Suprapubic skin (tissue), 4 donors: ENCODE results near the gene CD36. TPM values are rescaled to one million over a fixed set of nuclear protein-coding genes. Genes with fewer than 3 reads are reported as not detected.

Experiments used
- DNase-seq, 2 donors: peaks; one replicate each; pipeline ENCODE4 v3.0.0-alpha.2; 2019; ENCODE audit warnings: low spot score in 2 of 2
- H3K27ac ChIP-seq: fragments of 200-600 bp; sonication (generic); one replicate; pipeline ENCODE4 v1.5.1; 2019
- H3K27me3 ChIP-seq: fragments of 200-600 bp; sonication (generic); one replicate; pipeline ENCODE4 v1.5.1; 2019
- H3K36me3 ChIP-seq: fragments of 200-600 bp; sonication (generic); one replicate; pipeline ENCODE4 v1.5.1; 2019
- H3K4me1 ChIP-seq: fragments of 200-600 bp; sonication (generic); one replicate; pipeline ENCODE4 v1.5.1; 2019
- H3K4me3 ChIP-seq: fragments of 200-600 bp; sonication (generic); one replicate; pipeline ENCODE4 v1.5.1; 2019; ENCODE audit warnings: mild to moderate bottlenecking
- H3K9me3 ChIP-seq: fragments of 200-600 bp; sonication (generic); one replicate; pipeline ENCODE4 v1.5.1; 2019
- CTCF ChIP-seq, 2 donors: fragments of 200-600 bp in 1 of 2; fragments of 450-650 bp in 1 of 2; sonication (generic) in 1 of 2; IDR thresholded peaks; one replicate each; pipeline ENCODE4 v1.5.1; 2016 to 2019; ENCODE audit warnings: antibody characterized with exemption in 2 of 2, mild to moderate bottlenecking in 1 of 2, moderate library complexity in 1 of 2
- EP300 ChIP-seq: sonication (generic); formaldehyde crosslinking; IDR thresholded peaks from one replicate; pipeline ENCODE4 v1.6.1; 2017; ENCODE audit warnings: antibody characterized with exemption
- POLR2A ChIP-seq, 2 donors: fragments of 450-650 bp; IDR thresholded peaks; one replicate each; pipeline ENCODE4 v1.6.1; 2017; ENCODE audit warnings: antibody characterized with exemption in 2 of 2, mild to moderate bottlenecking in 2 of 2, moderate library complexity in 2 of 2
- POLR2AphosphoS5 ChIP-seq, 3 donors: sonication (generic); formaldehyde crosslinking; IDR thresholded peaks; one replicate each; pipeline ENCODE4 v1.6.1; 2017; ENCODE audit warnings: antibody characterized with exemption in 3 of 3
- WGBS: methylation state at CpG from one replicate; pipeline ENCODE4 v1.1.5; 2018; 5-methylcytosine and 5-hydroxymethylcytosine counted together
- total RNA-seq, 4 donors: library from RNA; depleted of rRNA; stranded (reverse); fragments of >200 nt; gene quantifications; one replicate each; pipeline ENCODE4 v1.1.0, GENCODE V29; 2016

Gene CD36
- total RNA-seq, 4 donors from 2014 or later, result 47.9 to 154 (median 76.6) TPM

GRCh38 chr7:80643336-80643915, 5.0 kb downstream of the CD36 start:
- Histone ChIP-seq H3K27me3 (no peaks in the 10 kb centered on the region), H3K36me3 (no peaks in the 10 kb centered on the region), H3K27ac (no peak overlapping the region), H3K9me3 (no peaks in the 10 kb centered on the region), H3K4me1 (peaks cover 38% of the 10 kb centered on the region), H3K4me3 (no peak overlapping the region)
- TF ChIP-seq POLR2AphosphoS5 (IDR thresholded peaks at IDR 0.05) (no peak), POLR2A (IDR thresholded peaks at IDR 0.05) (no peak), CTCF (IDR thresholded peaks at IDR 0.05) (no peak), EP300 (no peak)
- WGBS, result 67% methylated on average over 5 of the region's 5 CpGs
- DNase-seq, result no peak

DNA sequence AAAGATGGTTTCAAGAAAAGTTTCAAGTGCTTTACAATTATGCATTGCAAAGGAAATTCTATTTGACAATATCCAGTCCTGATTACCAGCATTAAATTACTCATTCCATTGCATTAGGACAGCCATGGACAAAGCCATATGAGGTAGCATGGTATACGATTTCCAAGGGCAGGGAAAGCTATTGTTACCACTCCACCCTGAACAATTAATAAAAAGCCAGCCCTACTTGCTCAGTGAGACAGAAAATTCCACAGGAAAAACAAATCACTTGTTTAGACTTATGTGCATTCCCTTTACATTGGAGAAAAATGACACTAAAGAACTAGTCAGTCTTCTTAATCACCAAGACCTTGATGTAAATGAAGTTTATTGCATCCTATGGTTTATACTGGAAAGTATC, 5.6 kb downstream of the CD36 start:
- H3K27me3 ChIP-seq, result no peaks in the 10 kb centered on the region
- H3K9me3 ChIP-seq, result no peaks in the 10 kb centered on the region
- peaks cover 38% of the 10 kb centered on the region for H3K4me1 ChIP-seq
- no peak overlapping the region for H3K27ac ChIP-seq
- 62% methylated on average over 1 of the region's 1 CpG for WGBS
- H3K36me3 ChIP-seq, result no peaks in the 10 kb centered on the region
- TF ChIP-seq EP300, result no peak
- no peak for TF ChIP-seq CTCF (IDR thresholded peaks at IDR 0.05)
- TF ChIP-seq POLR2A (IDR thresholded peaks at IDR 0.05), result no peak
- H3K4me3 ChIP-seq, result no peak overlapping the region
- no peak for DNase-seq

DNA sequence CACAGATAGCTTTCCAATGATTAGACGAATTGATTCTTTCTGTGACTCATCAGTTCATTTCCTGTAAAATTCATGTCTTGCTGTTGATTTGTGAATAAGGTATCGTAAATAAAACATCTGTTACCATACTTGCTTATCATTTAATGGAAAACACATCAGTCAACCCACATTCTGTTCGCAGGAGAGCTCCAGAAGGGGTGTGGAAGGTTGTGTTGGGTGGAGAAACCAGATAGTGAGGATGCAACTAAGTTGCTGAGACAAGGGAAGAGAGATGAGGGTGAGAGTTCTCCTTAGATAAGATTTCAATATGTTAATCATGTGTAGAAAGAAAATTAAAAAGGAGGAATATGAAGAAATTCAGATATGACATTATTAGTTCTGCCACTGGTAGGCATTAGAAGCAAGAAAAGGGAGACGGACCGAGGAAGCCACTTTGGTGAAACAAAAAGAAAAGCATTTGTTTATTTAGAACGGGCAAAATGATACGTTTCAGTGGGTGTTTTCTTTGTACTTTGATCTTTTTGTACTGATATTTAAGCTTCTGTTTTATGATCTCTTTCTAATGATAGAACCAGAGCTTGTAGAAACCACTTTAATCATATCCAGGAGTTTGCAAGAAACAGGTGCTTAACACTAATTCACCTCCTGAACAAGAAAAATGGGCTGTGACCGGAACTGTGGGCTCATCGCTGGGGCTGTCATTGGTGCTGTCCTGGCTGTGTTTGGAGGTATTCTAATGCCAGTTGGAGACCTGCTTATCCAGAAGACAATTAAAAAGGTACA, 7.8 kb downstream of the CD36 start:
- no peaks in the 10 kb centered on the region for H3K27me3 ChIP-seq
- no peak for TF ChIP-seq CTCF (IDR thresholded peaks at IDR 0.05)
- no peak for TF ChIP-seq POLR2AphosphoS5 (IDR thresholded peaks at IDR 0.05)
- TF ChIP-seq POLR2A (IDR thresholded peaks at IDR 0.05), result no peak
- TF ChIP-seq EP300, result no peak
- 77% methylated on average over 9 of the region's 9 CpGs for WGBS
- no peak overlapping the region for H3K4me3 ChIP-seq
- no peaks in the 10 kb centered on the region for H3K9me3 ChIP-seq
- H3K36me3 ChIP-seq, result no peaks in the 10 kb centered on the region
- H3K27ac ChIP-seq, result no peak overlapping the region
- peaks cover 36% of the 10 kb centered on the region for H3K4me1 ChIP-seq
- DNase-seq, result no peak

GRCh38 chr7:80647436-80647835, 9.0 kb downstream of the CD36 start:
- H3K27ac ChIP-seq, result no peak overlapping the region
- no peaks in the 10 kb centered on the region for H3K36me3 ChIP-seq
- WGBS, result 37% methylated on average over 3 of the region's 3 CpGs
- H3K4me3 ChIP-seq, result no peak overlapping the region
- no peak for DNase-seq
- H3K4me1 ChIP-seq, result peaks cover 28% of the 10 kb centered on the region
- no peaks in the 10 kb centered on the region for H3K9me3 ChIP-seq
- H3K27me3 ChIP-seq, result no peaks in the 10 kb centered on the region
- TF ChIP-seq POLR2A (IDR thresholded peaks at IDR 0.05) (no peak), EP300 (no peak), POLR2AphosphoS5 (IDR thresholded peaks at IDR 0.05) (no peak), CTCF (IDR thresholded peaks at IDR 0.05) (no peak)

DNA sequence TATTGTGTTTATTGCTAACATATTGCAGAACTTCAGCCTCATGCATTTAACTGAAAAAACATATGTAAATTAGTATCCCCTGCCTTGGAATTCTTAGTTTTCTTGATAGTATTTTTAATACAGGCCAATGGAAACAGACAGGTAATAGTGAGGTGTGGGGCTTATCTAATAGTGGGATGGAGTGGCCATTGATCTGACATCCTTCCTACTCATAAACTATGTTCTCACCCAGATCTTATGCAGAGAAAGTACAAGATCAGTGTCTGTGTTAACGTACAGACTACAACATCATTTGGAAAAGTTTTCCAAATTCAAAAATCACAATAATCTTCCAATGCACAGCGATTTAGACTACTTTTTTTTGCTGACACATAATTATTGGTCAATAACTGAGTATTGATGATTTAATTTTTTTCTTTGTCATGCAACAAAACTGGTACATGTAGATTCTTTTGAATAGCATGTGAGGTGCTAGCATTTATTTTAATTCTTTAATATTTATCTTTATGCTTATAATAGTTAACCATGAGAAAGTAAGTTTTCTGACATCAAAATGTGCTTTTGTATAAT, 9.7 kb downstream of the CD36 start:
- H3K4me1 ChIP-seq, result peaks cover 22% of the 10 kb centered on the region
- H3K27ac ChIP-seq, result no peak overlapping the region
- 82% methylated on average over 2 of the region's 2 CpGs for WGBS
- no peaks in the 10 kb centered on the region for H3K36me3 ChIP-seq
- no peak for DNase-seq
- TF ChIP-seq EP300 (no peak), POLR2AphosphoS5 (IDR thresholded peaks at IDR 0.05) (no peak), POLR2A (IDR thresholded peaks at IDR 0.05) (no peak), CTCF (IDR thresholded peaks at IDR 0.05) (no peak)
- H3K27me3 ChIP-seq, result no peaks in the 10 kb centered on the region
- no peak overlapping the region for H3K4me3 ChIP-seq
- H3K9me3 ChIP-seq, result no peaks in the 10 kb centered on the region
